ENCODE measurements around the gene POLR1F. TPM values are rescaled to one million over a fixed set of nuclear protein-coding genes. Genes with fewer than 3 reads are reported as not detected.

Gene POLR1F
- total RNA-seq, 1 donor from 2014 or later = 11.3 TPM

DNA sequence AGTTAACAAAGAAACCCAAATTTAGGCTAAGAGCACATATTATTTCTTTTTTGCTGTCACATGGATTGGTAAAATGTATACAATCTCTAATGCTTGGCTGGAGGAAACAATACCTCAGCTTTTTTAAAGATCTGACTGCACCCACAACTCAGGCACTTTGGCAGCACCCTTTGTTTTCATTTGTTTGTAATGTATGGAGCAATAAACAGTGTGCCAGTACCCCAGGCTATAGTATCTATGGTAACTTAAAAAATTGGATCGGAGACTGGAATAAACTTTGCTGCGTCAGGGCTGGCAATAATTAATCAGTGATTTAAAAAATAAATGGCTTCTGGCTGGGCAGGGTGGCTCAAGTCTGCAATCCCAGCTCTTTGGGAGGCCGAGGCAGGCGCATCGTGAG is 27.2 kb downstream of the POLR1F start:
- Mint-ChIP-seq H3K27ac (ENCODE audit: unreplicated experiment) (no peak overlapping the region), H3K4me3 (ENCODE audit: unreplicated experiment) (no peak overlapping the region), H3K9me3 (ENCODE audit: unreplicated experiment) (no peaks in the 10 kb centered on the region), H3K27me3 (ENCODE audit: unreplicated experiment) (no peaks in the 10 kb centered on the region), H3K36me3 (ENCODE audit: unreplicated experiment) (peaks cover 4% of the 10 kb centered on the region), H3K4me1 (ENCODE audit: low read depth, unreplicated experiment) (no peaks in the 10 kb centered on the region)
- TF ChIP-seq, protein P1, sequence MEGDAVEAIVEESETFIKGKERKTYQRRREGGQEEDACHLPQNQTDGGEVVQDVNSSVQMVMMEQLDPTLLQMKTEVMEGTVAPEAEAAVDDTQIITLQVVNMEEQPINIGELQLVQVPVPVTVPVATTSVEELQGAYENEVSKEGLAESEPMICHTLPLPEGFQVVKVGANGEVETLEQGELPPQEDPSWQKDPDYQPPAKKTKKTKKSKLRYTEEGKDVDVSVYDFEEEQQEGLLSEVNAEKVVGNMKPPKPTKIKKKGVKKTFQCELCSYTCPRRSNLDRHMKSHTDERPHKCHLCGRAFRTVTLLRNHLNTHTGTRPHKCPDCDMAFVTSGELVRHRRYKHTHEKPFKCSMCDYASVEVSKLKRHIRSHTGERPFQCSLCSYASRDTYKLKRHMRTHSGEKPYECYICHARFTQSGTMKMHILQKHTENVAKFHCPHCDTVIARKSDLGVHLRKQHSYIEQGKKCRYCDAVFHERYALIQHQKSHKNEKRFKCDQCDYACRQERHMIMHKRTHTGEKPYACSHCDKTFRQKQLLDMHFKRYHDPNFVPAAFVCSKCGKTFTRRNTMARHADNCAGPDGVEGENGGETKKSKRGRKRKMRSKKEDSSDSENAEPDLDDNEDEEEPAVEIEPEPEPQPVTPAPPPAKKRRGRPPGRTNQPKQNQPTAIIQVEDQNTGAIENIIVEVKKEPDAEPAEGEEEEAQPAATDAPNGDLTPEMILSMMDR (IDR thresholded peaks at IDR 0.05; ENCODE audit: partially characterized antibody, unreplicated experiment) = no peak
- no peak for DNase-seq

DNA sequence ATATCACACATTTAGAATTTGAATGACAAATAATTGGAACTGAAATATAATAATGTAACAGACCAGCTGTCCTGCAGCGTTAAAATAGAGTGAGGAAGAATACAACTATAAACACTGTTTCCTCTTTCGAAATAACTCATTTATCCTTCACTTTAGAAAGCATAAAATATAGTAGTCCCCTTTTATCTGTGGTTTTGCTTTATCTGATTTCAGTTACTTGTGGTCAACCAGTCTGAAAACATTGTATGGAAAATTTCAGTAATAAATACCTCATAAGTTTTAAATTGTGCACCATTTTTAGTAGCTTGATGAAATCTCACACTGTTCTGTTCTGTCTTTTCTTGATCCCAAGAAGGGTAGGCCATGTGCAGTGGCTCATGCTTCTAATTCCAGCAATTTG is 31.7 kb downstream of the POLR1F start:
- Mint-ChIP-seq H3K27ac (ENCODE audit: unreplicated experiment) (no peak overlapping the region), H3K27me3 (ENCODE audit: unreplicated experiment) (no peaks in the 10 kb centered on the region), H3K36me3 (ENCODE audit: unreplicated experiment) (no peaks in the 10 kb centered on the region), H3K4me1 (ENCODE audit: low read depth, unreplicated experiment) (no peaks in the 10 kb centered on the region), H3K9me3 (ENCODE audit: unreplicated experiment) (no peaks in the 10 kb centered on the region), H3K4me3 (ENCODE audit: unreplicated experiment) (no peak overlapping the region)
- DNase-seq = no peak
- TF ChIP-seq, protein P1 (IDR thresholded peaks at IDR 0.05; ENCODE audit: partially characterized antibody, unreplicated experiment) = no peak

DNA sequence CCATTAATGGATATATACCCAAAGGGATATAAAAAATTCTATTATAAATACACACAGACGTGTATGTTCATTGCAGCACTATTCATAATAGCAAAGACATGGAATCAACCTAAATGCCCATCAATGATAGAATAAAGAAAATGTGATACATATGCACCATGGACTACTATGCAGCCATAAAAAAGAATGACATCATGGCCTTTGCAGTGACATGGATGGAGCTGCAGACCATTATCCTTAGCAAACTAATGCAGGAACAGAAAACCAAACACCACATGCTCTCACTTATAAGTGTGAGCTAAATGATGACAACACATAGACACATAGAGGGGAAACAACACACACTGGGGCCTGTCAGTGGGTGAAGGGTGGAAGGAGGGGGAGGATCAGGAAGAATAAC is 33.0 kb downstream of the POLR1F start:
- Mint-ChIP-seq H3K27me3 (ENCODE audit: unreplicated experiment) (no peaks in the 10 kb centered on the region), H3K27ac (ENCODE audit: unreplicated experiment) (no peak overlapping the region), H3K36me3 (ENCODE audit: unreplicated experiment) (no peaks in the 10 kb centered on the region), H3K4me3 (ENCODE audit: unreplicated experiment) (no peak overlapping the region), H3K4me1 (ENCODE audit: low read depth, unreplicated experiment) (no peaks in the 10 kb centered on the region), H3K9me3 (ENCODE audit: unreplicated experiment) (no peaks in the 10 kb centered on the region)
- no peak for DNase-seq
- TF ChIP-seq, protein P1 (IDR thresholded peaks at IDR 0.05; ENCODE audit: partially characterized antibody, unreplicated experiment) = no peak

DNA sequence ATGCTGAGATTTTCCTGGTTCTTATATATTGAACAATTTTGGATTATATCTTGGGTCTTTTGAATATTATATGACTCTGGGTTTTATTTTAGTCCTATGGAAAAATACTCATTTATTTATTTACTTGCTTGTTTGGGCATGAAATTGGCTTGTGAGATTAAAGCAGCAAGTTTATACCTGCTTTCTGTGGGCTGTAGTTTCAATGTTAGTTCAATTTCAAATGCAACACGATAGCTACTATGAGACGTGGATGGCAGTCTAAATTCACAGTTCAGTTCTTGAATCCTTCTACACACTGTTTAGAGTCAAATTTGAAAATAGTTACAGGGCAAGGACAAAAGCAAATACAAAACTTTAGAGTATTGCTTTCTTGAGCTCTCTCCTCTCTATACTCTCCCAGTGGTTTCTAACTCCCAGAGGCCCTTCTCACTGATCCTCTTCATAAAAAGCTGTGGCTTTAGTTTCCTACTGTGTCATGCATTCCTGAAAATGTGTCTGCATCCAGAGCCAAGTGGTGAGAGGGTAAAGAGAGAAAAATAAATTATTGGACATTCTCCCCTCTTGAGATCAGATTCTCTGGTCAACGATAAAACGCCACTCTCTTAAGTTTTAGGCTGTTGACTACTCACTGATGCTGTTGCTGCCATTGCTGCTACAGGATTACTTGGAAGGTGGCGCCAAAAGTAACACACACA is 34.4 kb downstream of the POLR1F start:
- no peaks in the 10 kb centered on the region for H3K36me3 Mint-ChIP-seq (ENCODE audit: unreplicated experiment)
- H3K27me3 Mint-ChIP-seq (ENCODE audit: unreplicated experiment) = no peaks in the 10 kb centered on the region
- no peak overlapping the region for H3K27ac Mint-ChIP-seq (ENCODE audit: unreplicated experiment)
- DNase-seq = no peak
- no peak overlapping the region for H3K4me3 Mint-ChIP-seq (ENCODE audit: unreplicated experiment)
- H3K4me1 Mint-ChIP-seq (ENCODE audit: low read depth, unreplicated experiment) = no peaks in the 10 kb centered on the region
- no peaks in the 10 kb centered on the region for H3K9me3 Mint-ChIP-seq (ENCODE audit: unreplicated experiment)
- TF ChIP-seq, protein P1 (IDR thresholded peaks at IDR 0.05; ENCODE audit: partially characterized antibody, unreplicated experiment) = no peak

DNA sequence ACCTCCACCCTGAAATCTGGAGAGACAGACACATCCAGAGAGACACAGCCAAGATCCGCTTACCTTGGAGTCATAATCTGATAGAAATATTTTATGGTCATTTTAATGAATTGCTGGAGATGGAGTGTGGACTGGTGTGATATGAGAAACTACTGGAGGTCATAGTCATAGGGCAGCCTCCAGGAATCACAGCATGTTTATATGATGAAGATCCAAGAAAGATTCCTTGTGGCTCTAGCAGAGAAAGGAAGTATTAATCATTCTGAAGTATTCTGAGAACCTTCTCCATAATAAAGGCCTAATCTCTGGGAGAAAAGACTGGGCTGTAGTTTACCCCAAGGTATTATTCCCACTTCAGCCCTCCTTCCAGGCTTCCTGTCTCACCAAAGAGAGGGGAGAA is 38.0 kb downstream of the POLR1F start:
- no peak overlapping the region for H3K4me3 Mint-ChIP-seq (ENCODE audit: unreplicated experiment)
- no peak overlapping the region for H3K27ac Mint-ChIP-seq (ENCODE audit: unreplicated experiment)
- H3K27me3 Mint-ChIP-seq (ENCODE audit: unreplicated experiment) = no peaks in the 10 kb centered on the region
- no peaks in the 10 kb centered on the region for H3K4me1 Mint-ChIP-seq (ENCODE audit: low read depth, unreplicated experiment)
- TF ChIP-seq, protein P1 (IDR thresholded peaks at IDR 0.05; ENCODE audit: partially characterized antibody, unreplicated experiment) = no peak
- no peak for DNase-seq
- no peaks in the 10 kb centered on the region for H3K9me3 Mint-ChIP-seq (ENCODE audit: unreplicated experiment)
- H3K36me3 Mint-ChIP-seq (ENCODE audit: unreplicated experiment) = no peaks in the 10 kb centered on the region
